GM21360 (cell line): ENCODE data around the gene WASF3.
"Not testable (repeated sequence)": the region's sequence is repeated elsewhere in the genome, so short reads cannot be mapped to it uniquely, and the experiment has no call there.

Experiments
- ATAC-seq: cut with Tn5 transposase; IDR thresholded peaks from one replicate; pipeline ENCODE4 v1.9.1; 2021; ENCODE audit warnings: mild to moderate bottlenecking, moderate library complexity; ENCODE audit not compliant: unreplicated experiment

WASF3 gene

DNA sequence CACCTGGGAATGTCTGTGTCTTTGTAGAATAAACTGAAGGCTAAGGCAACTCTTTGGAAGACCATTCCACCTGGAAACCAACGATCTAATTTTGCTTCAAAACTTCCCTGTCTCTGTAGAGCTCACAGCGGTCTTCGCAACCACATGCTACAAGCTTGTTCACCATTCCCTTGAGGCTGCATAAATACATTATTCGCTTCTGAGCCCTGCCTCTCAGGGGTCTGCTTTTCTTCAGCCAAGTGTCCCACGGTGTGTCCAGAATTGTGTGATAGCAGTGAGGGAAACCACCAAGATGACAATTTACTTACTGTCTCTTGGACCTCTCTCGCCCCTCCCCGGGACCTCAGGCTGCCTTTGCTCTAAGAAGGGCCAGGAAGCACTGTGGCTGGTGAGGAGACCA is 152.0 kb downstream of the WASF3 start:
- ATAC-seq = no peak

DNA sequence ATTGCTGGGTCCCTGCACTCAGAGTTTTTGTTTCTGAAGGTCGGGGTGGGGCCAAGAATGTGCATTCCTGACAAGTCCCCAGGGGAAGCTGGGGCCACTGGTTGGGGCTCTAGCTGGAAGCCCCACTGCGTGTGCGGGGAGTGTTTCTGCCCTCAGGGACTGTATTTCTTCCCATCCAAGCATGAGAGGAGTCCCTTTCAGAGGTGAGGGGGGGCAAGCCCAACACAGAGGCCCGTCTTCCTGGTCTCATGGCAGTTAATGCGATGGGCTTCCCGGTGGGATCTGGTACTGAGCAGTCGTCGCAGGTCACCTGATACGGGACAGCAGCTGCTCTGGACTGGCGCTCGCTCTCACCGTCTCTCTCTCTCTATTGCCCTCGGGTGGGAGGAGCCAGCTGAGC is 152.7 kb downstream of the WASF3 start:
- no peak for ATAC-seq

DNA sequence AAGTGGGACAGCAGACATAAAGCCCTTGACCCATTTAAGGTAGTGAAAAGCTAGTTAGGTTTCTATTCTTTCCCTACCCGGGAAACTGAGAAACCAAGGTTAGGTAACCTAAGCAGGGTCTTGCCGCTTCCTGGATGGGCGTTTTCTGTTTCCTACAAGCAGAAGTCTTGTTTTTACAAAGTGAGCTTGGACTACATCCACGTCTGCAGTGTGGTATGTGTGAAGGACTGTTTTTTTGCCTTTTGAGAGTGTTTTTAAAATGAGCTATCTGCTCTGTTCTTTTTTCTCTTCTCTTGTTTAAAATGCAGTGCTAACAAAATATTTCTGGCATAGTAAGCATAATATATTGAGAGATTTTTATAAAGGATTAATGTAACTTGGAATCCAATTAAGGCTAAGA is 153.7 kb downstream of the WASF3 start:
- no peak for ATAC-seq

DNA sequence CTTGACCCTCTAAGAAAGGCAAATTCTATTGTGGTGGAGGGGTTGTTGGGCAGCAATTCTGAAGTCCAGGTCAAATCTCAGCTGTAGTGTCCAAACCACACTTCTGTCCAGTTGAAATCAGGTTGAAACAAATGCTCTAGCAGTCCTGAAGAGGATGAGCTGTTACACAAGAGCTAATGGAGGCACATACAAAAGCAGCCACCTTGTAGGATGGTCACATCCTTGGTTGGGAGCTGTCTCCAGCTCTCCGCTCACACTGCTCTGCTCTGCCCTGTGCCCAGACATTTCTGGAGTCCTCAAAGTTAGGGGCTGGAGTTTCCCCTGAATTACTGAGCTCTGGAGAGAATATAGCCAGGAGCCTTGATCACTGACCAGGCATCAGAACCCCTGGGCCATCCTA is 155.9 kb downstream of the WASF3 start:
- ATAC-seq = no peak

DNA sequence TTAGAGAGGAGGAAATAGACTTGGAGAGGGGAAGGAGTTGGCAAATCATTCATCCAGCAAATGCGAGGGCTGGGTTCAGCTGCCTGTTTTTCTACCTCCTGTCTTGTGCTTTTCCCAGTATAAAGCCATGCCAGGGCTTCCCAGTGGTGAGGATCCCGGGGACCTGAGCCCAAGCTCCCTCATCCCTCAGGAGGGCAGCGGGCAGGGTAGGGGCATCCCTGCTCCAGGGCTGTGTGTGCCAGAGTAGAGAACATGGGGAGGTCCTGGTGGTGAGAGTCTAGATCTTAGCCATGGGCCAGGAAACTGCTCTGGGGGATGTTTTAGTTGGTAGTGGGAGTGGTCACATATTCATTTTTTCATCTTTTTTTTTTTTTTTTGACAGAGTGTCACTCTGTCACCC is 159.5 kb downstream of the WASF3 start:
- ATAC-seq = no peak

DNA sequence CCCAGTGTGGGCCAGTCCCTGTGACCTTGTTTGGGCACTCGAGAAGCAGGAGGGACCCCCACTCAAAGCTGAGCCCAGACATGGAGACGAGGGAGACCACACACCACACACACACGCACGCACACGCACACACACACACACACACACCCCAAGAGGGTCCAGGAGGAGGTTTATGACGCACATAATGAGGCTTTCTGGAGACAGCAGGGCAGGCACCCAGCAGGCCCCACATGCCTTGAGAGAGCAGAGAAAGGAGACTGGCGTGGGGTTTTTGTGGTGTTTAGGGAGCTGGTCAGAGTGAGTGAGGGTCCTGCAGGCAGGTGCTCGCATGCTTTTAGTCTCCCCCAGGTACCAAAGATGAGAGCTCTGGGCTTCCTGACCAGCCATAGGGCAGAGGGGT is 160.7 kb downstream of the WASF3 start:
- ATAC-seq = no peak

DNA sequence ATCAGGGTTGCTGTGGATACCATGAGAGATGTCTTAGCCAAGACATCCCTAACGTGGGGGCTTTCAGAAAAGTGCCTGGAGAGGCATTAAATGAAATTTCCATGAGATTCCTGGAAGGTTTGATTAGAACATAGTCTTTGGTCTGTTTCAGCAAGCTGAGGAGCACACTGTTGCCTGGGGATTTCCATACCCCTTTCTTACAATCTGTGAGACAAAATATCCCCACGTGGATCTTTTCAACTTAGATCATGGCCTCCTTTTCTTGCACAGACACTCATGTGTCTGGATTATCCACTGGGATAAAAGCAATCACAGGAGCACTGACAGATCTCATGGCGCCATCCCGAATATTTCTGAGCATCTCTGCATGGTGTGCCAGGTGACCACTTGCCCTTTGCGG is 161.4 kb downstream of the WASF3 start:
- ATAC-seq = no peak

DNA sequence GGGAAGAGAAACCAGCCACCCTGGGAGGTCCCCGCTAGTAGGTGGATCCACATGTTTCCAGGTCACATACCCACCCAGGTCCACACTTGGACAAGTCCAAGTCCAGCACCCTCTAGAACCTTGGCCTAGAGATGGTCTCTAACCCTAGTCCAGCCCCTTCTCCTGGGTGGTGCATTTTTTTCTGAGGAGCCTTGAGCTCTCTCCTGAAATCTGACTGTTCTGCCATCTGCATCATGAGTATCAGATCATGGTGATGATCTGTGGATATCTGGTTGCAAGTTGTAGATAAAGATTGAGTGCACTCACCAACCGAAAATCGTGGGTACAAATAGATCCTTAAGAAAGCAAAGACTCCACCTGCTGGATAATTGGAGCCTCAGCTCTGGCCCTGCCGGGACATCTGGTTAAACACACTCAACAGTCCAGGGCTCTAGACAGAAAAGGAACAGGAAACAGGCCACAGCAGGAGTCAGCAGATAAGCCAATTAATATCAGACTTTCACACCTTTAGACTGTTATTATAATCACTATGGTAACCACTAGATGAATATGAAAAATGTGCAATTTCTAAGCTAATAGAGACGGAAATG is 162.0 kb downstream of the WASF3 start:
- no peak for ATAC-seq

DNA sequence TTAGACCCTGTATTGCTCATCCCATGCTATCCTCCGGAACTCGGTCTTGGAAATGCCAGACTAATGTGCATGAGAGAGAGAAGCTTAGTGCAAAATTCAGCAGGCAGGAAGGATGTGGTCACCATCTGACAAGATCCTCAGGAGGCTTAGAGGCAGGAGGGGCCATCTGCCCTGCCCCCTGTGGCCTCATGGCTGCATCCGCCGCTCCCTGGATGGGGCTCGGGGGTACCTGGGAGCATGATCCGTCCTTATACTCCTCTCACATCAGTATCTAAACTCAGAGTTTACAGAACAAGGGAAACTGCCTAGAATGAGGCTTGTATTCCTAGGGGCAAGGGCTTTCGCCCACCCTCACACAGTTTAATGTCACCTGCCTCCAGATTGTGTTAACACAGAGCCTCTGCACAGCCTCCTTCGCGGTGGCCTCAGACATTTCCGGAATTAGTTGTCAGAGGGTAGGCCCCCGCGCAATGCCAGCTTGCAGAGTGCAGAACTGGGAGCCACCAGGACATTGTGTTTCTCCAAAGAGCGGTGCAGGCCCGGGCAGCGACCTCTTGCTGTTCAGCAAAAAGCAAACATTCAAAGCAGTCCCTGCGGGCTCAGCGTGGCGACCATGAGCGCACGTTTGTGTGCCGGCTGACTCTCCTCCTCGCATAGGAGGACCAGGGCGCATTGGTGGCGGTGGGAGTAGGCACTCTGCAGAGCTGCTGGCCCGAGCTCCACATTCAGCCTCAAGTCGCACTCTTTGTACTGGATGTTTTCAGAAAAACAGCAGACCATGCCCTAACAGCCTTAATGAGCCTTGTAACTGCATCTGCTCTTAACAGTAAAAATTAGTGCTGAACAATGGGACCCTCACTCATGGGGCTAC is 164.0 kb downstream of the WASF3 start:
- no peak for ATAC-seq

DNA sequence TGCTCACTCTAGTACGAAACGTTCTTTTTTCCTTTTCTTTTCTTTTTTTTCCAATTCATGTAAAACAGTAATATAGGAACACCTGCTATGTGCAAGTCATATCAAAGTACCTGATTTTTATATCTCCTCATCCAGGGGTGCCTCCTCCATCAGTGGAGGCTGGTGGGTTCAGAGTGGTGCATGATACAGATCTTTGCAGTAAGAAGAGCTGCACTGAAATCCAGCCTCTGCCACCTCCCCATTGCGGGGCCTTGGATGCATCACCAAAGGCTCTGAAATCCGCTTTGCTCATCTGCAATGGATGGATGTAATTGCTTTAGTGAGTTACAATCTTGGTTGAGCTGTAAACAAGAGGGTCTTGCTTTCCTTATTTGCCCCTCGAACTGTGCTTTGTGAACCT is 164.8 kb downstream of the WASF3 start:
- ATAC-seq = no peak

DNA sequence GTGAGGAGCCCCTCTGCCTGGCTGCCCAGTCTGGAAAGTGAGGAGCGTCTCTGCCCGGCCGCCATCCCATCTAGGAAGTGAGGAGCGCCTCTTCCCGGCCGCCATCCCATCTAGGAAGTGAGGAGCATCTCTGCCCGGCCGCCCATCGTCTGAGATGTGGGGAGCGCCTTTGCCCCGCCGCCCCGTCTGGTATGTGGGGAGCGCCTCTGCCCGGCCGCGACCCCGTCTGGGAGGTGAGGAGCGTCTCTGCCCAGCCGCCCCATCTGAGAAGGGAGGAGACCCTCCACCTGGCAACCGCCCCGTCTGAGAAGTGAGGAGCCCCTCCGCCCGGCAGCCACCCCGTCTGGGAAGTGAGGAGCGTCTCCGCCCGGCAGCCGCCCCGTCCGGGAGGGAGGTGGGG is 166.1 kb downstream of the WASF3 start:
- ATAC-seq = not testable (repeated sequence)

DNA sequence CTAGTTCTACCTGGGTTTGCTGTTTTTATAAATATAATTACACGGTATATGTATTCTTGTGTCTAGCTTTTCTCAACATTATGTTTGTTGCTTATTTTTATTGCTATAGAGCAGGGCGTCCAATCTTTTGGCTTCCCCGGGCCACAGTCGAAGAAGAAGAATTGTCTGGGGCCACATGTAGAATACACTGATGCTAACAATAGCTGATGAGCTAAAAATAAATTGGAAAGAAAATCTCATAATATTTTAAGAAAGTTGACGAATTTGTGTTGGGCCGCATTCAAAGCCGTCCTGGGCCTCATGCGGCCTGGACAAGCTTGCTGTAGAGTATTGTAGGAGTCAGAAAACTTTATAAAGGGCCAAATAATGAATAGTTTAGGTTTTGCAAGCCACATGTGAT is 169.2 kb downstream of the WASF3 start:
- ATAC-seq = no peak

DNA sequence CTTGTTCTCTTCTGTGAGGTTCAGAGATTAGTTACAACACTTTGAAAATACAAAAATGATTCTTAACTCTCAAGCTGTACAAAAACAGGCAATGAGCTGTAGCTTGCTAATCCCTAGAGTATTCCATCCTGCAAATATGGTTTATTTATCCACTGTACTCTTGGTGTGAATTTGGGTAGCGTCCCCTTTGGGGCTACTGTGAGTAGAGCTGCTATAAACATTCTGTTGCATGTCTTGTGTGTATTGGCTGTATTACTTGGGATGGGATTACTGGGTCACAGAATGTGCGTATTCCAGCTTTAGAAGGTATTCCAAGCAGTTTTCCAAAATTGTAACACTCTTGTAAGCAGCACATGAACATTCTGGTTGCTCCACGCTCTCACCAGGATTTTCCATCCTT is 169.6 kb downstream of the WASF3 start:
- ATAC-seq = no peak

DNA sequence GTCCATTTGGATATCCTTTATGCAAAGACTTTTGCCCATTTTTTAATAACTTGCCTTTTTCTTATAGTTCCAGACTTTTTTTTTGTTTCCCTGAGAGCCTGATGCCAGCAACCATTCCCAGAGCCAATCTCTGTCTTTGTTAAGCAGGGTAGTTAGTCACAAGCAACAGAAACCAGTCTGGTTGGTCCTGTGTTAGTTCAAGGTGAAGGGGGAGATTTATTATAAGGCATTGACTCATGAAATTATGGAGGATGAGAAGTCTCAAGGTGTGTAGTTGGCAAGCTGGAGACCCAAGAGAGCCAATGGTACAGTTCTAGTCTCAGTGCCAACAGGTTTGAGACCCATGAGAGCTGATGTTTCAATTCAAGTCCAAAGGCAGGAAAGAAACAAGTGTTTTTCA is 170.2 kb downstream of the WASF3 start:
- no peak for ATAC-seq

DNA sequence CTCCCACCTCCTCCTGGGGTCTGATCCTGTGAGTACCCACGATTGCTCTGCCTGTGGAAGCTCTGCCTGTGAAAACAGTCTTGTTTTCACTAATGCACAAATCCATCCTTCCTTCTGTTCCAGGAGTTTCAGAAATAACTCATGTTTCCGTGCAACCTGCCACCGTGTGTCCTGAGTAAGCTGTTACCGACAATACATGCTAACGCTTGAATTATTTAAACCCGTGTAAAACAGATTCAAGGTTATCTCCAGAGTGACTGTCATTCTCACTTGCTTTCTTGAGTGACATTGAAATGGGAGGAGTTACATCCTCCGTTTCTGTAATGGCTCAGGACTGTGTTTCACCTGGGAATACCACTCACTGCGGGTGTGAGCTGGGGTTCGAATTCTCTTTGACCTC is 178.2 kb downstream of the WASF3 start:
- no peak for ATAC-seq
